Chondrocyte (in vitro differentiated cells): ENCODE measurements around the gene ASB4. TPM values are rescaled to one million over a fixed set of nuclear protein-coding genes. Genes with fewer than 3 reads are reported as not detected.

Experiments
- DNase-seq: peaks from one replicate; pipeline ENCODE4 v3.0.0; 2021; ENCODE audit warnings: mixed read lengths, low spot score
- H3K27ac Mint-ChIP-seq: one replicate; pipeline ENCODE4 v1.8.0; 2021; ENCODE audit warnings: mild to moderate bottlenecking, moderate library complexity, mixed read lengths; ENCODE audit not compliant: unreplicated experiment
- H3K27me3 Mint-ChIP-seq: 2 replicates; pipeline ENCODE4 v1.8.0; 2021; ENCODE audit warnings: low read depth, mixed read lengths
- H3K36me3 Mint-ChIP-seq: 2 replicates; pipeline ENCODE4 v1.8.0; 2021; ENCODE audit warnings: low read depth, mixed read lengths
- H3K4me1 Mint-ChIP-seq: 2 replicates; pipeline ENCODE4 v1.8.0; 2021; ENCODE audit warnings: low read depth, mild to moderate bottlenecking, mixed read lengths
- H3K4me3 Mint-ChIP-seq: one replicate; pipeline ENCODE4 v1.8.0; 2021; ENCODE audit warnings: mild to moderate bottlenecking, moderate library complexity, mixed read lengths; ENCODE audit not compliant: unreplicated experiment
- H3K9me3 Mint-ChIP-seq: 2 replicates; pipeline ENCODE4 v1.8.0; 2021; ENCODE audit warnings: low read depth, mixed read lengths
- total RNA-seq: library from RNA; stranded (reverse); gene quantifications from 3 replicates; pipeline ENCODE4 v1.2.1, GENCODE V29; 2021
- TF ChIP-seq, protein P1 (sequence below): fragments of 200-600 bp; sonication (generic); IDR thresholded peaks from 2 replicates; pipeline ENCODE4 v1.5.0; 2021; ENCODE audit warnings: antibody characterized with exemption, mild to moderate bottlenecking, moderate library complexity

ASB4 gene
- total RNA-seq, 1 donor from 2014 or later: not detected

DNA sequence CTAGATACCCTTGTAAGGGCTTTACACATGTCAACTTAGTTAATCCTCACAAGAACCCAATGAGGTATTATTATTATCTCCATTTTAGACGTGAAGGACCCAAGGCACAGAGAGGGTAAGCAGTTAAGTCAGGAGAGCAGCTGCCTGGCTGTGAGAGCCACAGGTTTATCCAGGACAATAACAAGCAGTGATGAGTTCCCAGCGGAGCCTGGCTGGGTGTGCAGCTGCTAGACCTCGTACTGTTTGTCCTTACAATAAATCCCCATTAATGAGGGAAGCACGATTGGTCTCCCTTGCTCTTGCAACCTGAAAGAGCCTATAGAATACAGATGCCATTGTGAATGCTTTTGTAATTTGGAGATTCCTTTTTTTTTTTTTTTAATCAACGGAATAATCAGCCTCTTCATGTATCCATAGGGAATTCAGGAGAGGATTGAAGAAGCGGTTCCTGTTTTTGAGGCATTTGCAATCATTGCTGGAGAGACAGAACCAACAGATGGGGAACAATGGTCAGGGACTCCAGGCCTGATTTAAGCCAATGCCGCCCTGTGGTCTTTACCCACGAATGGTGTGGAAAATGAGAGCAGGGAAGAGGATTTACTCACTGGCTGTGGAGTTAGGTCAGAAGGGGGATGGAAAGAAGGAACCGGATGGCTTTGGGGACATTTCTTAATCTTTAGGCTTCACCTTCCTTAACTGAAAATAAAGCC is 12.3 kb upstream of the ASB4 start:
- no peak for DNase-seq
- Mint-ChIP-seq H3K27me3 (no peaks in the 10 kb centered on the region), H3K36me3 (no peaks in the 10 kb centered on the region), H3K9me3 (no peaks in the 10 kb centered on the region), H3K4me1 (peaks cover 45% of the 10 kb centered on the region), H3K27ac (no peak overlapping the region), H3K4me3 (no peak overlapping the region)
- TF ChIP-seq, protein P1, sequence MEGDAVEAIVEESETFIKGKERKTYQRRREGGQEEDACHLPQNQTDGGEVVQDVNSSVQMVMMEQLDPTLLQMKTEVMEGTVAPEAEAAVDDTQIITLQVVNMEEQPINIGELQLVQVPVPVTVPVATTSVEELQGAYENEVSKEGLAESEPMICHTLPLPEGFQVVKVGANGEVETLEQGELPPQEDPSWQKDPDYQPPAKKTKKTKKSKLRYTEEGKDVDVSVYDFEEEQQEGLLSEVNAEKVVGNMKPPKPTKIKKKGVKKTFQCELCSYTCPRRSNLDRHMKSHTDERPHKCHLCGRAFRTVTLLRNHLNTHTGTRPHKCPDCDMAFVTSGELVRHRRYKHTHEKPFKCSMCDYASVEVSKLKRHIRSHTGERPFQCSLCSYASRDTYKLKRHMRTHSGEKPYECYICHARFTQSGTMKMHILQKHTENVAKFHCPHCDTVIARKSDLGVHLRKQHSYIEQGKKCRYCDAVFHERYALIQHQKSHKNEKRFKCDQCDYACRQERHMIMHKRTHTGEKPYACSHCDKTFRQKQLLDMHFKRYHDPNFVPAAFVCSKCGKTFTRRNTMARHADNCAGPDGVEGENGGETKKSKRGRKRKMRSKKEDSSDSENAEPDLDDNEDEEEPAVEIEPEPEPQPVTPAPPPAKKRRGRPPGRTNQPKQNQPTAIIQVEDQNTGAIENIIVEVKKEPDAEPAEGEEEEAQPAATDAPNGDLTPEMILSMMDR: no peak

DNA sequence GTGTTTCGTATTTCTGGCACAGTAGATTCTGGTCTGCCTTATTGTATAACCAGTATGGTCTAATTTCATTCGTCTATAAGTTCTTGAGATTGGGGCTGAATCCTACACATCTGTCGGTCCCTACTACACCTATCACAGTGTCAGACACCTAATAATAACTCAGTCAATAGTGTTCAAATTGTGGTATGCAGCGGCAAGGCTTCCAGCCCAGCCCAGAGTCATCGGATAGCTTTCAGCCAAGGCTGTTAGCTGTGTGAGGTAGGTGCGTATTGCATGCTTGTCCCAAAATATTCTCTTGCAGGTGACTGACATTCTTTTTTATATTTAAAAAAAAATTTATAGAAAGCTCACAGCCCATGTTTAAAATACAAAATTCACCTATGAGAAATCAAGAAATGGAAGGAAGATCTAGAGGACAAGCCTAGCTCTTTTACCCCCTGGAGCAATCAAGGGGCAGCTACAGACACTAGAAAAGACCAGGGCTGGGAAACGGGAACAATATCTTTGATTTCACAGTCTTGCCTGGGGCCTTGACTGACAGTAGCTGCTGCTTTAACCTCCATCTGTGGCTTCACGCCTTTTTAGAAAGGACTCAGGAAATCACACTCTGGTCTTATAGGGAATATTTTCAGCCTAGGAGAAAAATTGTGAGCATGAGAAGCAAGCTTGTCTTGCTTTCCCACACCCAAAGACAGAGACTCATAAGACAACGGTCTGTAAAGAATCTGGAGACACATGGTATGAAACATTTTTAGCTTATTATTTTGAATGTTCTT is 9.5 kb upstream of the ASB4 start:
- DNase-seq: no peak

DNA sequence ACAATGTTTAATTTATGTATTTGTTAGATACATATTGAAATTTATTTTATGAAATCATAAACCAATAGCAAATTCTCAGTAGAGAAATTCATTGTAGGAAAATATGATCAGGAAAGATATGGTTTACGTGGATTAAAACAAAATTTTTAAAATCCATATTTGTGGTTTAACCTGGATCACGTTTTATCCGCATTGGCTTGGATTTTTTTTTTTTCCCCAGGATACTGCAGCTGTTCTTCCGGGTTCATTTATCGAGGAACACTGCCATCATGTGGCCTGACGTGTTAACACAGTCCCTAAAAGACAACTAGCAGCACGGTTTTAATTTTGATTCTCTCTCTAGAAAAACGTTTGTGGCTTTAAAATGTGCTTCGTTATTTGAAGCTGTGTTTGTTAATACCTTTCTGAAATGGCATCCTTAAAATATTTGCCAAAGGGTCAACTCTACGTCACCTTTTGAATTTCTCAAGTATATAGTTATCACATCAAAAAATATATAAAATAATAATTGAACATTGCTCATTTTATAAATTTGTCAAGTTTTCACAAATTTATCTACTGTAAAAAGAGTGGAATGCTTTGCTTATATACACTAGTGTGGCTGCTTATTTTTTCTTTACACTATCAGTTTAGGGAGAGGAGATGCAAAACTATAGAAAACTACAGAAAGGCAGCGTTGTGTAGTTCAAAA is 8.7 kb upstream of the ASB4 start:
- peak overlapping the region; percentile 56 for H3K4me3 Mint-ChIP-seq
- H3K4me1 Mint-ChIP-seq: peaks cover 35% of the 10 kb centered on the region
- H3K36me3 Mint-ChIP-seq: no peaks in the 10 kb centered on the region
- no peak for DNase-seq
- peak overlapping the region; percentile 87 for H3K27ac Mint-ChIP-seq
- TF ChIP-seq, protein P1: peak; percentile 97
- no peaks in the 10 kb centered on the region for H3K9me3 Mint-ChIP-seq
- no peaks in the 10 kb centered on the region for H3K27me3 Mint-ChIP-seq

More for the DNA sequence above, 9.5 kb upstream of the ASB4 start:
- peaks cover 37% of the 10 kb centered on the region for H3K4me1 Mint-ChIP-seq
- H3K27me3 Mint-ChIP-seq: no peaks in the 10 kb centered on the region
- peak overlapping the region; percentile 56 for H3K4me3 Mint-ChIP-seq
- TF ChIP-seq, protein P1: no peak
- H3K36me3 Mint-ChIP-seq: no peaks in the 10 kb centered on the region
- no peaks in the 10 kb centered on the region for H3K9me3 Mint-ChIP-seq
- H3K27ac Mint-ChIP-seq: peak overlapping the region; percentile 87

DNA sequence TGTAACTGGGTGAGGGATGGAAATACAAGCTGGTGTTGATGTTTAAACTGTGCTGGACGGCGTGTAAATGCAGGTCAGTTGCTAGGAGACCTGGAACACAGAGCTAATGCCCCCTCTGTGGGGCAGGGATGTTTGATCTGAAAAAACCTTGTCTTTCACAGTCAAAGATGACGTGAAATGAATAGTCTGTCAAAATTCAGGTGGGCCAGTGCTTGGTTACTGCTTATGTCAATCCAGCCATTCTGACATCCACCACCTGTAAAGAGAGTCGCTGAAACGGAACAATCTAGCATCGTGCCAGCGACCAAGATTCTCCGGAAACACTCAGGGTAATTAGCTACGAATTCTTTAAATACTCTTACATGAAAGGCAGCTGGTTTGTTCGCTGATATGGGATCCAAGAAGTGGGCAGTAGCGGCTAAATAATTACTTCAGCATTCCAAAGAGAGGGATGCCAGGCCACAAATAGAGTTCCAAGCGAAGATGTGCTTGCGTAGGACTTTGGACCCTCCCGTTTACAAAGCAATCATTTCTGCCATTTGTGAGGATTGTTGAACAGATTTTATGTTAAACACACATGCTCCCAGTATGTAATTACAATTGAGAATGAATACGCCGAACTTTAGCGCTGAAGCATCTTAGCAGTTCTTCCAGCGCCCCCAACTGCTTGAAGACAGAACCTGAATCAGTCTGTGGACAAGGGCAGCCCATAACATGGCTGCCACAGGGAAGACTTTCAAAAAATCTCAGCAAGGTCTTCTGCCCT is 7.3 kb upstream of the ASB4 start:
- Mint-ChIP-seq H3K27me3 (no peaks in the 10 kb centered on the region), H3K36me3 (no peaks in the 10 kb centered on the region)

More for the DNA sequence above, 7.3 kb upstream of the ASB4 start:
- H3K9me3 Mint-ChIP-seq: no peaks in the 10 kb centered on the region
- DNase-seq: no peak
- TF ChIP-seq, protein P1: peak; percentile 60
- no peak overlapping the region for H3K4me3 Mint-ChIP-seq
- peaks cover 26% of the 10 kb centered on the region for H3K4me1 Mint-ChIP-seq
- H3K27ac Mint-ChIP-seq: no peak overlapping the region
